Chondrocyte (in vitro differentiated cells): ENCODE data around the gene OR6C6. TPM values are rescaled to one million over a fixed set of nuclear protein-coding genes. Genes with fewer than 3 reads are reported as not detected.

ENCODE experiments used
- DNase-seq: peaks from one replicate; pipeline ENCODE4 v3.0.0; 2021; ENCODE audit warnings: mixed read lengths, low spot score
- H3K27ac Mint-ChIP-seq: one replicate; pipeline ENCODE4 v1.8.0; 2021; ENCODE audit warnings: mild to moderate bottlenecking, moderate library complexity, mixed read lengths; ENCODE audit not compliant: unreplicated experiment
- H3K27me3 Mint-ChIP-seq: 2 replicates; pipeline ENCODE4 v1.8.0; 2021; ENCODE audit warnings: low read depth, mixed read lengths
- H3K36me3 Mint-ChIP-seq: 2 replicates; pipeline ENCODE4 v1.8.0; 2021; ENCODE audit warnings: low read depth, mixed read lengths
- H3K4me1 Mint-ChIP-seq: 2 replicates; pipeline ENCODE4 v1.8.0; 2021; ENCODE audit warnings: low read depth, mild to moderate bottlenecking, mixed read lengths
- H3K4me3 Mint-ChIP-seq: one replicate; pipeline ENCODE4 v1.8.0; 2021; ENCODE audit warnings: mild to moderate bottlenecking, moderate library complexity, mixed read lengths; ENCODE audit not compliant: unreplicated experiment
- H3K9me3 Mint-ChIP-seq: 2 replicates; pipeline ENCODE4 v1.8.0; 2021; ENCODE audit warnings: low read depth, mixed read lengths
- total RNA-seq: library from RNA; stranded (reverse); gene quantifications from 3 replicates; pipeline ENCODE4 v1.2.1, GENCODE V29; 2021
- TF ChIP-seq, protein P1 (sequence below): fragments of 200-600 bp; sonication (generic); IDR thresholded peaks from 2 replicates; pipeline ENCODE4 v1.5.0; 2021; ENCODE audit warnings: antibody characterized with exemption, mild to moderate bottlenecking, moderate library complexity

Gene OR6C6
- total RNA-seq, 1 donor from 2014 or later: not detected

DNA sequence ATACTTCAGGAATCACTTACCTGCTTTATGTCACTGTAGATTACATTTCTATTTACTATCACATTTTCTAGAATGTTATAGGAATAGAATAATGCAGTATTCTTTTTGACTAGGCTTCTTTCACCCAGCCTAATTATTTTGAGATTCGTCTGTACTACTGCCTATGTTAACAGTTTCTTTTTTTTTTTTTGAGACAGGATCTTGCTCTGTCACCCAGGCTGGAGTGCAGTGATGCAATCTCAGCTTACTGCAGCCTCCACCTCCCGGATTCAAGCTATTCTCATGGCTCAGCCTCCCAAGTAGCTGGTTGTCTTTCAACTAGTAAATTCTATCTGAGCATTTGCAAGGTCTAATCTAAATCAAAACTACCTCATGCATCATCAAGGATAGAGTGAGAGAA is 6.4 kb downstream of the OR6C6 start:
- no peaks in the 10 kb centered on the region for H3K4me1 Mint-ChIP-seq
- no peaks in the 10 kb centered on the region for H3K9me3 Mint-ChIP-seq
- DNase-seq: no peak
- peaks cover 13% of the 10 kb centered on the region for H3K27me3 Mint-ChIP-seq
- TF ChIP-seq, protein P1, sequence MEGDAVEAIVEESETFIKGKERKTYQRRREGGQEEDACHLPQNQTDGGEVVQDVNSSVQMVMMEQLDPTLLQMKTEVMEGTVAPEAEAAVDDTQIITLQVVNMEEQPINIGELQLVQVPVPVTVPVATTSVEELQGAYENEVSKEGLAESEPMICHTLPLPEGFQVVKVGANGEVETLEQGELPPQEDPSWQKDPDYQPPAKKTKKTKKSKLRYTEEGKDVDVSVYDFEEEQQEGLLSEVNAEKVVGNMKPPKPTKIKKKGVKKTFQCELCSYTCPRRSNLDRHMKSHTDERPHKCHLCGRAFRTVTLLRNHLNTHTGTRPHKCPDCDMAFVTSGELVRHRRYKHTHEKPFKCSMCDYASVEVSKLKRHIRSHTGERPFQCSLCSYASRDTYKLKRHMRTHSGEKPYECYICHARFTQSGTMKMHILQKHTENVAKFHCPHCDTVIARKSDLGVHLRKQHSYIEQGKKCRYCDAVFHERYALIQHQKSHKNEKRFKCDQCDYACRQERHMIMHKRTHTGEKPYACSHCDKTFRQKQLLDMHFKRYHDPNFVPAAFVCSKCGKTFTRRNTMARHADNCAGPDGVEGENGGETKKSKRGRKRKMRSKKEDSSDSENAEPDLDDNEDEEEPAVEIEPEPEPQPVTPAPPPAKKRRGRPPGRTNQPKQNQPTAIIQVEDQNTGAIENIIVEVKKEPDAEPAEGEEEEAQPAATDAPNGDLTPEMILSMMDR: no peak
- H3K4me3 Mint-ChIP-seq: no peak overlapping the region
- no peaks in the 10 kb centered on the region for H3K36me3 Mint-ChIP-seq
- no peak overlapping the region for H3K27ac Mint-ChIP-seq

DNA sequence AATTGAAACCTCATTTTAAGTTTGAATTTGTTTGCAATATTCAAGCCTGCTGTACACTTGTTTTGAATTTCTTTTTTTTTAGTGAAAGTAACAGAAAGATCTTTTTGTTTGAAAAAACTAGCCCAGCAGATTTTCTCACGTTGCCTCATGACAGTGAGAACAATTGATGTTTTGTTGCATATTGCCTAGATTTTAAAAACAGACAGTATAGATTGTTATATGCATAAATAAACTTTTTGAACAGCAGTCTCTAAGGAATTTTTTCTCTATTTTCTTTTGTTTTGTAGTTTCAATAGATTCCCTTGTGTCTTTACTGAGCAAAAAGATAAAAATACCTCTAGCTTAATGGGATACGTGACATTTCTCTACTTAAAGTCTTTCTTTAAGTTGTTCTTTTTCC is 15.4 kb downstream of the OR6C6 start:
- TF ChIP-seq, protein P1: no peak
- Mint-ChIP-seq H3K27ac (no peak overlapping the region), H3K4me3 (no peak overlapping the region), H3K36me3 (peaks cover 1% of the 10 kb centered on the region), H3K4me1 (no peaks in the 10 kb centered on the region), H3K9me3 (peaks cover 8% of the 10 kb centered on the region), H3K27me3 (peaks cover 2% of the 10 kb centered on the region)
- no peak for DNase-seq

- H3K36me3 Mint-ChIP-seq: no peaks in the 10 kb centered on the region
- TF ChIP-seq, protein P1: no peak
- peaks cover 3% of the 10 kb centered on the region for H3K9me3 Mint-ChIP-seq
- no peaks in the 10 kb centered on the region for H3K4me1 Mint-ChIP-seq
- no peak overlapping the region for H3K4me3 Mint-ChIP-seq
- peaks cover 9% of the 10 kb centered on the region for H3K27me3 Mint-ChIP-seq
- DNase-seq: no peak
- H3K27ac Mint-ChIP-seq: no peak overlapping the region
These were observed 38.1 kb downstream of the OR6C6 start for GRCh38 chr12:55258303-55258702.

DNA sequence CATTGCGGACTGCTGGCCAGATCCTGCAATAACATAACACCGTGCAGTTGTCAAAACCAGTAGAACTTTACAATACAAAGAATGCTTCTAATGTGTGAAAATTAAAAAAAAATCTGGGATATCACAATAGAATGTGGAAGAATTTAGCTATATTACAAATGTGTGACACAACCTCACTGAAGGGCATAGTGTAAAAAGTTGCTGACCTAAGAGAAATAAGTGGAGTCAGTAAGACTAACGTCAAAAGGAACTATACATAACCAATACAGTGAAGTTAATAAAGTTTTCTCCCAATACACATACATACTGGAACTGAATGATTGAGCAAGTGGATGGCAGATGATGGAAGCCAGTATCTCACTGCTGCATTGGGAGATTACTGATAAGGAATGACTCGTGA is 39.5 kb downstream of the OR6C6 start:
- no peaks in the 10 kb centered on the region for H3K4me1 Mint-ChIP-seq
- H3K36me3 Mint-ChIP-seq: no peaks in the 10 kb centered on the region
- H3K27ac Mint-ChIP-seq: no peak overlapping the region
- TF ChIP-seq, protein P1: no peak
- H3K4me3 Mint-ChIP-seq: no peak overlapping the region
- no peak for DNase-seq
- peaks cover 3% of the 10 kb centered on the region for H3K9me3 Mint-ChIP-seq
- H3K27me3 Mint-ChIP-seq: peaks cover 5% of the 10 kb centered on the region

- Mint-ChIP-seq H3K4me1 (no peaks in the 10 kb centered on the region), H3K9me3 (peaks cover 3% of the 10 kb centered on the region), H3K4me3 (no peak overlapping the region), H3K27me3 (peaks cover 5% of the 10 kb centered on the region), H3K27ac (no peak overlapping the region), H3K36me3 (no peaks in the 10 kb centered on the region)
- TF ChIP-seq, protein P1: no peak
- DNase-seq: no peak
These were observed 43.1 kb downstream of the OR6C6 start for GRCh38 chr12:55253281-55253680.
